B cell (primary cell): ENCODE data around the gene DNAJC21.

Experiments
- CTCF ChIP-seq: fragments of 200-600 bp; IDR thresholded peaks from one replicate; pipeline ENCODE4 v1.8.0; 2022; ENCODE audit warnings: antibody characterized with exemption, mild to moderate bottlenecking
- EZH2 ChIP-seq: IDR thresholded peaks from 2 replicates; pipeline ENCODE4 v1.6.1; 2012; ENCODE audit warnings: borderline replicate concordance, low read depth, mild to moderate bottlenecking, moderate library complexity, low read length; ENCODE audit not compliant: insufficient read depth, poor library complexity, severe bottlenecking

GRCh38 chr5:34924462-34924765 is 4.9 kb upstream of the DNAJC21 start:
- TF ChIP-seq CTCF, result no peak
- TF ChIP-seq EZH2, result no peak
